ENCODE results near the gene JMJD6. TPM values are rescaled to one million over a fixed set of nuclear protein-coding genes. Genes with fewer than 3 reads are reported as not detected.

The JMJD6 gene
- total RNA-seq, 2 experiments from 2014 or later, result 39.9 to 71.2 TPM

- Histone ChIP-seq H3K27ac (ENCODE audit: low read depth, low read length, poor library complexity, severe bottlenecking) (no peak overlapping the region), H3K9me3 (ENCODE audit: low read length) (no peaks in the 10 kb centered on the region), H3K9me2 (ENCODE audit: insufficient read depth, low read length) (no peaks in the 10 kb centered on the region), H3K4me3 (ENCODE audit: low read depth, low read length, poor library complexity, severe bottlenecking) (no peak overlapping the region), H4K20me1 (ENCODE audit: insufficient read depth, low read length) (no peaks in the 10 kb centered on the region), H3K36me3 (ENCODE audit: insufficient read depth, low read length) (no peaks in the 10 kb centered on the region), H3K4me2 (ENCODE audit: low read length) (no peak overlapping the region), H2AFZ (ENCODE audit: low read length) (no peak overlapping the region), H3K79me2 (ENCODE audit: insufficient read depth, low read depth, low read length) (no peaks in the 10 kb centered on the region), H3K4me1 (ENCODE audit: insufficient read depth, low read length, poor library complexity, severe bottlenecking) (no peaks in the 10 kb centered on the region)
- peak; percentile 27 for DNase-seq (ENCODE audit: low spot score)
- intact Hi-C loops (cut with micrococcal nuclease; ENCODE audit: unreplicated experiment), result no loop called here
- POLR2A ChIA-PET, result no interaction called here
- CTCF ChIA-PET (ENCODE audit: unreplicated experiment), result no interaction called here
- peak; percentile 72 for TF ChIP-seq CTCF (conservative IDR thresholded peaks at IDR 0.05; ENCODE audit: low read length)
- TF ChIP-seq EZH2phosphoT487 (IDR thresholded peaks at IDR 0.05; ENCODE audit: borderline replicate concordance, low read depth, low read length), result no peak
- BruUV-seq (replicated peaks), result no TSS peak
Measured at GRCh38 chr17:76683011-76683755, 43.2 kb downstream of the JMJD6 start.

- H3K4me2 ChIP-seq (ENCODE audit: low read length), result no peak overlapping the region
- DNase-seq (ENCODE audit: low spot score), result no peak
- H3K79me2 ChIP-seq (ENCODE audit: insufficient read depth, low read depth, low read length), result no peaks in the 10 kb centered on the region
- ChIA-PET POLR2A (interaction anchor here (0.8 kb wide), 1 partner anchor 93 kb away, joined by 3 read pairs; no protein-coding TSS in a partner anchor), CTCF (ENCODE audit: unreplicated experiment) (interaction anchor here (0.8 to 2.1 kb wide), 3 partner anchors 8 to 124 kb away, joined by 3 to 11 read pairs (median 4); no protein-coding TSS in a partner anchor)
- no peaks in the 10 kb centered on the region for H4K20me1 ChIP-seq (ENCODE audit: insufficient read depth, low read length)
- TF ChIP-seq EZH2phosphoT487 (IDR thresholded peaks at IDR 0.05; ENCODE audit: borderline replicate concordance, low read depth, low read length) (no peak), CTCF (conservative IDR thresholded peaks at IDR 0.05; ENCODE audit: low read length) (no peak)
- no peak overlapping the region for H2AFZ ChIP-seq (ENCODE audit: low read length)
- intact Hi-C loops (cut with micrococcal nuclease; ENCODE audit: unreplicated experiment), result no loop called here
- no peak overlapping the region for H3K27ac ChIP-seq (ENCODE audit: low read depth, low read length, poor library complexity, severe bottlenecking)
- no peaks in the 10 kb centered on the region for H3K9me2 ChIP-seq (ENCODE audit: insufficient read depth, low read length)
- no peaks in the 10 kb centered on the region for H3K36me3 ChIP-seq (ENCODE audit: insufficient read depth, low read length)
- no peaks in the 10 kb centered on the region for H3K4me1 ChIP-seq (ENCODE audit: insufficient read depth, low read length, poor library complexity, severe bottlenecking)
- no peak overlapping the region for H3K4me3 ChIP-seq (ENCODE audit: low read depth, low read length, poor library complexity, severe bottlenecking)
- no peaks in the 10 kb centered on the region for H3K9me3 ChIP-seq (ENCODE audit: low read length)
- BruUV-seq (replicated peaks), result no TSS peak
Measured at GRCh38 chr17:76682296-76682695, 44.1 kb downstream of the JMJD6 start.
